HL-60 (cell line): ENCODE results near the gene NAA10.

Experiments
- DNase-seq, 2 experiments: peaks; one replicate each; pipeline ENCODE4 v3.0.0-alpha.2; 2010 to 2020; ENCODE audit warnings: low read depth in 1 of 2, low spot score in 1 of 2
- H3K27ac ChIP-seq: fragments of 250-450 bp; sonication (Bioruptor Pico); replicated peaks from 2 replicates; pipeline ENCODE4 v1.5.1; 2020; ENCODE audit warnings: mild to moderate bottlenecking, moderate library complexity
- H3K27me3 ChIP-seq: fragments of 250-450 bp; sonication (Bioruptor Pico); 2 replicates; pipeline ENCODE4 v1.5.1; 2021; ENCODE audit warnings: mild to moderate bottlenecking, moderate library complexity; ENCODE audit not compliant: insufficient read depth, poor library complexity, severe bottlenecking
- H3K4me3 ChIP-seq: replicated peaks from 2 replicates; pipeline ENCODE4 v1.5.1; 2011; ENCODE audit warnings: mild to moderate bottlenecking, control low read depth, low read length; ENCODE audit not compliant: insufficient read depth
- GABPA ChIP-seq: IDR thresholded peaks from 2 replicates; pipeline ENCODE4 v1.6.1; 2012; ENCODE audit warnings: low read depth
- POLR2AphosphoS5 ChIP-seq: IDR thresholded peaks from 2 replicates; pipeline ENCODE4 v1.6.1; 2012; ENCODE audit warnings: low read depth
- REST ChIP-seq: IDR thresholded peaks from 2 replicates; pipeline ENCODE4 v1.6.1; 2012; ENCODE audit warnings: low read depth; ENCODE audit not compliant: insufficient replicate concordance
- SPI1 ChIP-seq: IDR thresholded peaks from 2 replicates; pipeline ENCODE4 v1.6.1; 2012; ENCODE audit warnings: low read depth, mild to moderate bottlenecking, borderline replicate concordance
- TF ChIP-seq, protein P1 (sequence below): IDR thresholded peaks from one replicate; pipeline ENCODE4 v1.5.1; 2011; ENCODE audit warnings: low read length, control low read depth, inconsistent platforms; ENCODE audit not compliant: insufficient read depth

The NAA10 gene

GRCh38 chrX:153945956-153946943 is 11.4 kb upstream of the NAA10 start:
- Histone ChIP-seq H3K27ac (peak overlapping the region; percentile 45), H3K4me3 (no peak overlapping the region), H3K27me3 (no peaks in the 10 kb centered on the region)
- TF ChIP-seq REST (no peak), GABPA (no peak), POLR2AphosphoS5 (no peak), SPI1 (no peak)
- TF ChIP-seq, protein P1, sequence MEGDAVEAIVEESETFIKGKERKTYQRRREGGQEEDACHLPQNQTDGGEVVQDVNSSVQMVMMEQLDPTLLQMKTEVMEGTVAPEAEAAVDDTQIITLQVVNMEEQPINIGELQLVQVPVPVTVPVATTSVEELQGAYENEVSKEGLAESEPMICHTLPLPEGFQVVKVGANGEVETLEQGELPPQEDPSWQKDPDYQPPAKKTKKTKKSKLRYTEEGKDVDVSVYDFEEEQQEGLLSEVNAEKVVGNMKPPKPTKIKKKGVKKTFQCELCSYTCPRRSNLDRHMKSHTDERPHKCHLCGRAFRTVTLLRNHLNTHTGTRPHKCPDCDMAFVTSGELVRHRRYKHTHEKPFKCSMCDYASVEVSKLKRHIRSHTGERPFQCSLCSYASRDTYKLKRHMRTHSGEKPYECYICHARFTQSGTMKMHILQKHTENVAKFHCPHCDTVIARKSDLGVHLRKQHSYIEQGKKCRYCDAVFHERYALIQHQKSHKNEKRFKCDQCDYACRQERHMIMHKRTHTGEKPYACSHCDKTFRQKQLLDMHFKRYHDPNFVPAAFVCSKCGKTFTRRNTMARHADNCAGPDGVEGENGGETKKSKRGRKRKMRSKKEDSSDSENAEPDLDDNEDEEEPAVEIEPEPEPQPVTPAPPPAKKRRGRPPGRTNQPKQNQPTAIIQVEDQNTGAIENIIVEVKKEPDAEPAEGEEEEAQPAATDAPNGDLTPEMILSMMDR, result no peak
- no peak for DNase-seq

- Histone ChIP-seq H3K27ac (peak overlapping the region; percentile 62), H3K27me3 (no peaks in the 10 kb centered on the region), H3K4me3 (no peak overlapping the region)
- no peak for TF ChIP-seq SPI1
- TF ChIP-seq, protein P1, result no peak
- no peak for TF ChIP-seq GABPA
- no peak for TF ChIP-seq REST
- no peak for TF ChIP-seq POLR2AphosphoS5
- DNase-seq, result no peak
These were observed 9.9 kb upstream of the NAA10 start for GRCh38 chrX:153944800-153945150.

- peak within 1 kb of the TSS; percentile 30 for H3K4me3 ChIP-seq
- TF ChIP-seq GABPA (no peak), POLR2AphosphoS5 (no peak), SPI1 (no peak), REST (no peak)
- TF ChIP-seq, protein P1, result no peak
- DNase-seq, result peak in 1 of 2 experiments; percentile 47
- peak within 1 kb of the TSS; percentile 62 for H3K27ac ChIP-seq
- H3K27me3 ChIP-seq, result no peaks in the 10 kb centered on the region
These were observed 9.4 kb upstream of the NAA10 start, which contains the start of gene RENBP for GRCh38 chrX:153944140-153944799. RENBP (minus strand) TSS chrX:153944643; CDS start chrX:153944610, 33 bp downstream.
